ENCODE measurements around the gene ANKRD23.

ANKRD23 gene

DNA sequence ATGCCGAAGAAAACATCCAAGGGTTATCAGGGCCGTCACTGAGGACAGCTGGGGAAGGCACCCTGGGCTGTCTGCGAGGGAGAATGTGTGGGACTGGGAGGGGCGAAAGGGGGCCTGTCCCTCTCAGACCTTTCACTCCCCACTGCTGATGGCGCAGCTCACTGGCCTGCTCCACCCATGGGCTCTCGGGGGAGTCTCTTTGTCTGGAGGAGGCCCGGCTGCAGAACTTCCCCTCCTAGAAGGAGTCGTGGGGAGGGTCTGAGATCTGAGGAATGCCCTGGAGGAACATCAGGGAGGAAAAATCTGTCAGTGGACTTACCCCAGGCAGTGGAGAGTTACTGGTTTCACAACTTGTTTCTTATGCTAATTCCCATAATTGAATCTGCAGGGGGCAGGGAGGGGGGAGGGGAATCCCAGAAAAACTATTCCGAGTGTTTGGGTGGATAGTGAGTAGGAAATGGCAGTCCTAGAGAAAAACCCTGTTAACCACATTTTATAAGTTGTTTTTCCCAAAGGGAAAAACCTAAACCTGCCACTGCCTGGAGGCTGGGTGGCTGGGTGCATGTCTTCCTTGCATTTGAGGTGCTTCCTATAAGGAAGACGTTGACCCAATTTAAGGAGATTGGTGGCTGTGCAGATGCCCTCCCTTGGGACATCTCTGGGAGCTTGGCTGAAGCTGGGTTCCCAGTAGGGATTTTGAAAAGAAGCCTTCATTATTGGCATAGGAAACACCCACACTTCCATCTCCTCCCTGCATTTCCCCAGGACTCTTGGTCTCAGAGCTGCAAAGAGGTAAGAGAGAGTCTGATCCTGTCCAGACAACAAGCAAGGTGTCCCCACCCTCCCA, 37.8 kb upstream of the ANKRD23 start:
- H3K4me3 ChIP-seq (ENCODE audit: low read depth, low read length) = no peak overlapping the region
- no peak for TF ChIP-seq CTCF (IDR thresholded peaks at IDR 0.05; ENCODE audit: insufficient read depth, low read length, missing control alignments)
- ChIA-PET POLR2A (no interaction called here), CTCF (interaction anchor here (0.7 to 1.3 kb wide), 2 partner anchors 10 to 12 kb away, joined by 3 read pairs; no protein-coding TSS in a partner anchor)
- DNase-seq (ENCODE audit: low read depth, low spot score) = no peak

DNA sequence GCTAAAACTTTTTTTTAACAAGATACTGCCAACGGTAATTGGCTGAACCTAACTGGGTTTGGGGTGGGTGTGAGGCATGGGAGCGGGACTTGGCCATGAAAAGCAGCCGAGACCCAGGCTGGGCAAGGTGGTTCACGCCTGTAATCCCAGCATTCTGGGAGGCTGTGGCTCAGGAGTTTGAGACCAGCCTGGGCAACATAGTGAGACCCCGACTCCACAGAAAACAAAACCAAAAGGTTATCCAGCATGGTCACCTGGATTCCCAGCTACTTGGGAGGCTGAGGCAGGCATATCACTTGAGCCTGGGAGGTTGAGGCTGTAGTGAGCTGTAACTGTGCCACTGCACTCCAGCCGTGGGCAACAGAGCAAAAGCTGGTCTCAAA, 37.1 kb upstream of the ANKRD23 start:
- ChIA-PET POLR2A (no interaction called here), CTCF (interaction anchor here (1.0 to 1.3 kb wide), 2 partner anchors 12 to 23 kb away, joined by 3 read pairs; partner anchors contain the start of gene ANKRD39)
- no peak overlapping the region for H3K4me3 ChIP-seq (ENCODE audit: low read depth, low read length)
- no peak for TF ChIP-seq CTCF (IDR thresholded peaks at IDR 0.05; ENCODE audit: insufficient read depth, low read length, missing control alignments)
- DNase-seq (ENCODE audit: low read depth, low spot score) = no peak

GRCh38 chr2:96879545-96880040, 35.8 kb upstream of the ANKRD23 start:
- ChIA-PET POLR2A (no interaction called here), CTCF (interaction anchor here (1.0 kb wide), 1 partner anchor 22 kb away, joined by 3 read pairs; the partner anchor contains the start of gene ANKRD39)
- no peak for DNase-seq (ENCODE audit: low read depth, low spot score)
- no peak overlapping the region for H3K4me3 ChIP-seq (ENCODE audit: low read depth, low read length)
- TF ChIP-seq CTCF (IDR thresholded peaks at IDR 0.05; ENCODE audit: insufficient read depth, low read length, missing control alignments) = no peak

DNA sequence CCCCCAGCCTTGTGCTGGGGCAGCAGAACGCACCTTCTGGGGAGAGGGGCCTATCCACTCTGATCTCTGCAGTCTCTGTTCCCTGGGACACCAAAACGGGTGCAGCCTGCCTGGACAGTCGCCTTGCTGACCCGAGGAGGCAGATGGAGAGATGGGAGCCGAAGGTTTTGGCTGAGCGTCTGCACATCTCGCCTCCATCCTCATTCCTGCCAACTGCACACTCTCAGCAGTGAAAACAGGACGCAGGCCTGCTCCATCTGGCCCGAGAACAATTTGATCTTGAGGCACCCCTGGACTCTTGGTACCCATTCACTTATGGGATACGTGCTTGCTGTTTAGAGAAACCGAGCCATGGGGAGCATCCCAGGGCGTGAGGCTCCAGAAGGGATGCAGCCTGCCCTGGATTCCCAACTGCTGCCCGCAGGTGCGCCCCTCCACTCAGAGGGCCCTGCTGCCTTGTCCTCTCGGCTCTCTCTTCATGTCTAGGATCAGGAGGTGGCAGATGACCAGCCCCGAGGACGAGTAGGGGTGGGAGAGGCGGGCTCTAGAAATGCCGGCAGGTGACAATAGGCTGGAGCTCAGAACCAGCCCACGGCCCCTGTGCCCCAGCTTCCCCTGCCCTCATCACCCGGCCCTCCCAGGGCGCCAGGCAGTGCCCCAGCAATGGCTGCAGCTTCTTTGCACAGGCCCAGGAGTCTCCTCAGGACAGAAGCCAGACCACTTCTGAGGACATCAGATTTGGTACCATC, 35.1 kb upstream of the ANKRD23 start:
- ChIA-PET CTCF (no interaction called here), POLR2A (no interaction called here)
- TF ChIP-seq CTCF (IDR thresholded peaks at IDR 0.05; ENCODE audit: insufficient read depth, low read length, missing control alignments) = no peak
- no peak for DNase-seq (ENCODE audit: low read depth, low spot score)
- no peak overlapping the region for H3K4me3 ChIP-seq (ENCODE audit: low read depth, low read length)

- no peak for TF ChIP-seq CTCF (IDR thresholded peaks at IDR 0.05; ENCODE audit: insufficient read depth, low read length, missing control alignments)
- POLR2A ChIA-PET = no interaction called here
- no peak for DNase-seq (ENCODE audit: low read depth, low spot score)
- H3K4me3 ChIP-seq (ENCODE audit: low read depth, low read length) = no peak overlapping the region
- CTCF ChIA-PET = interaction anchor here (1.2 to 1.4 kb wide), 2 partner anchors 9 to 20 kb away, joined by 4 read pairs; partner anchors contain the start of gene ANKRD39
Observed at GRCh38 chr2:96878171-96878570, 34.4 kb upstream of the ANKRD23 start.

GRCh38 chr2:96877631-96878092, 33.8 kb upstream of the ANKRD23 start:
- TF ChIP-seq CTCF (IDR thresholded peaks at IDR 0.05; ENCODE audit: insufficient read depth, low read length, missing control alignments) = no peak
- H3K4me3 ChIP-seq (ENCODE audit: low read depth, low read length) = no peak overlapping the region
- CTCF ChIA-PET = interaction anchor here (1.2 to 1.4 kb wide), 2 partner anchors 9 to 19 kb away, joined by 4 read pairs; partner anchors contain the start of gene ANKRD39
- POLR2A ChIA-PET = no interaction called here
- no peak for DNase-seq (ENCODE audit: low read depth, low spot score)
